Measurements from ENCODE around the gene SPSB4. TPM values are rescaled to one million over a fixed set of nuclear protein-coding genes. Genes with fewer than 3 reads are reported as not detected.

The SPSB4 gene
- total and polyA plus RNA-seq, 2 donors (not counting 1 experiment from before 2014, with no cell fraction given) = not detected

DNA sequence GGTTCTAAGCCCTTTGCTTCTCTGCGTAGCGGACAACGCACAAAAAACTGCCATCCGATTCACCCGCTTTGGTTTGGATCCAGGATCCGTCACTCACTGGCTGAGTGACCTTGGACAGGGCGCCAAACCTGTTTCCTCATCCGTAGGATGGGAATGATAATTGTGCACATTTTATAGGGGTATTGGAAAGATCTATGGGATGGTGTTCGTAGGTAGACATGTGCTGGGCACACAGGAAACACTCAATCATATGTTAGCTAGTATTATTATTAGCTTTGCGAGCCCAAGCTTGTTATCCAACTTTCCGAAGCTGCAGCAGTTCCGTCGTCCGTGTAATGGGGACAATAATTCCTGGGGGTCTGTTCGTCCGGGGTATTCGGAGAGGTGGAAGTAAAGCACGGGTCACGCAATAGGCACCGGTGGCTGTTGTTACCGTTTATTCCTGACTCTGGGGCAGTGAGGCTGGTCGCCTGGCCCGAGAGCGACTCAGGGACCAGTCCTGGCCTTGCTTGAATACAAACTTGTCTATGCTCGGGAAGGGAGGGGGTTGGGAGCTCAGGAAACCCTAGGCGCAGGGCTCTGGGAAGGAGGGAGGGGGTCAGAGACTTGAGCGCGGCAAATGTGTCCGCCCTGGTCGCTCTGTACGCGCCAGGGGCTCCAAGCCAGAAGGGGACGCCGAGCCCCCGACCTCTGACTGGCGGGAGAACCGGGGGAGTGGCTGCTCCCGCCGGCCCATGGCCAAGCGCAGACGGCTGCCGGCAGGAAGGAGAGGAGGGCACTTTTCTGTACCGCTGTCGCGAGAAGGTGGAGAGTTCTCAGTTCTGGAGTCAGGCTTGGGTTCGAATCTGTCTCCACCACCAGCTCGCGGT, 1.3 kb downstream of the SPSB4 start:
- no peak for DNase-seq
- ATAC-seq (ENCODE audit: low read depth) = no peak
- Histone ChIP-seq H3K27me3 (replicated peaks in 1 of 4; ENCODE audit: control extremely low read depth in 1 of 4, control insufficient read depth in 3 of 4, insufficient read depth in 4 of 4, low read length in 3 of 4) (peaks cover 0 to 44% (median 17%) of the 10 kb centered on the region in 4 experiments), H3K27ac (ENCODE audit: low read length in 2 of 2) (no peak overlapping the region), H3K4me3 (ENCODE audit: control extremely low read depth in 1 of 5, extremely low read depth in 1 of 5, insufficient read depth in 1 of 5, low read depth in 2 of 5, low read length in 4 of 5) (no peak overlapping the region), H3K4me1 (ENCODE audit: control insufficient read depth in 2 of 2, insufficient read depth in 2 of 2, low read length in 2 of 2) (peaks cover 5 to 9% of the 10 kb centered on the region in 2 donors), H3K4me2 (replicated peaks; ENCODE audit: low read depth, low read length, poor library complexity, severe bottlenecking) (no peak overlapping the region), H3K79me2 (ENCODE audit: control insufficient read depth, insufficient read depth, low read length) (no peaks in the 10 kb centered on the region), H2AFZ (ENCODE audit: insufficient read depth, low read depth, low read length, poor library complexity, severe bottlenecking) (no peak overlapping the region), H3K9me3 (ENCODE audit: control extremely low read depth in 1 of 3, control insufficient read depth in 2 of 3, insufficient read depth in 1 of 3, low read length in 2 of 3) (peaks cover 0 to 2% (median 0%) of the 10 kb centered on the region in 3 donors), H4K20me1 (ENCODE audit: control insufficient read depth, insufficient read depth, low read length, poor library complexity, severe bottlenecking) (no peaks in the 10 kb centered on the region), H3K36me3 (replicated peaks in 1 of 2; ENCODE audit: control extremely low read depth in 1 of 2, control insufficient read depth in 1 of 2, extremely low read depth in 1 of 2, insufficient read depth in 2 of 2, low read length in 1 of 2) (no peaks in the 10 kb centered on the region), H3K9ac (ENCODE audit: low read length) (no peak overlapping the region)
- peak overlapping the region; percentile 50 for H3K4me3 Mint-ChIP-seq
- peaks cover 9% of the 10 kb centered on the region for H3K4me1 Mint-ChIP-seq
- ChIA-PET POLR2A (no interaction called here), CTCF (no interaction called here)
- intact Hi-C loops (cut with micrococcal nuclease) = no loop called here
- peaks cover 70% of the 10 kb centered on the region for H3K27me3 Mint-ChIP-seq
- no peak overlapping the region for H3K27ac Mint-ChIP-seq
- WGBS (ENCODE audit: insufficient coverage) = 6% methylated on average over 41 of the region's 48 CpGs
- TF ChIP-seq, protein P1, sequence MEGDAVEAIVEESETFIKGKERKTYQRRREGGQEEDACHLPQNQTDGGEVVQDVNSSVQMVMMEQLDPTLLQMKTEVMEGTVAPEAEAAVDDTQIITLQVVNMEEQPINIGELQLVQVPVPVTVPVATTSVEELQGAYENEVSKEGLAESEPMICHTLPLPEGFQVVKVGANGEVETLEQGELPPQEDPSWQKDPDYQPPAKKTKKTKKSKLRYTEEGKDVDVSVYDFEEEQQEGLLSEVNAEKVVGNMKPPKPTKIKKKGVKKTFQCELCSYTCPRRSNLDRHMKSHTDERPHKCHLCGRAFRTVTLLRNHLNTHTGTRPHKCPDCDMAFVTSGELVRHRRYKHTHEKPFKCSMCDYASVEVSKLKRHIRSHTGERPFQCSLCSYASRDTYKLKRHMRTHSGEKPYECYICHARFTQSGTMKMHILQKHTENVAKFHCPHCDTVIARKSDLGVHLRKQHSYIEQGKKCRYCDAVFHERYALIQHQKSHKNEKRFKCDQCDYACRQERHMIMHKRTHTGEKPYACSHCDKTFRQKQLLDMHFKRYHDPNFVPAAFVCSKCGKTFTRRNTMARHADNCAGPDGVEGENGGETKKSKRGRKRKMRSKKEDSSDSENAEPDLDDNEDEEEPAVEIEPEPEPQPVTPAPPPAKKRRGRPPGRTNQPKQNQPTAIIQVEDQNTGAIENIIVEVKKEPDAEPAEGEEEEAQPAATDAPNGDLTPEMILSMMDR (IDR thresholded peaks at IDR 0.05) = no peak
- TF ChIP-seq EZH2 (IDR thresholded peaks at IDR 0.05; ENCODE audit: borderline replicate concordance, insufficient read depth, low read depth, low read length, poor library complexity, severe bottlenecking) = no peak
- H3K9me3 Mint-ChIP-seq (ENCODE audit: insufficient read depth) = no peaks in the 10 kb centered on the region

GRCh38 chr3:141055136-141055535, 4.0 kb downstream of the SPSB4 start:
- H3K4me2 ChIP-seq (replicated peaks; ENCODE audit: low read depth, low read length, poor library complexity, severe bottlenecking) = no peak overlapping the region
- no peaks in the 10 kb centered on the region for H3K79me2 ChIP-seq (ENCODE audit: control insufficient read depth, insufficient read depth, low read length)
- H3K9me3 Mint-ChIP-seq (ENCODE audit: insufficient read depth) = no peaks in the 10 kb centered on the region
- CTCF ChIA-PET = no interaction called here
- DNase-seq (no peak), ATAC-seq (ENCODE audit: low read depth) (no peak)
- peaks cover 9% of the 10 kb centered on the region for H3K4me1 Mint-ChIP-seq
- H3K9me3 ChIP-seq (ENCODE audit: control extremely low read depth in 1 of 3, control insufficient read depth in 2 of 3, insufficient read depth in 1 of 3, low read length in 2 of 3) = peaks cover 0 to 10% (median 0%) of the 10 kb centered on the region in 3 donors
- H3K4me3 ChIP-seq (ENCODE audit: control extremely low read depth in 1 of 5, extremely low read depth in 1 of 5, insufficient read depth in 1 of 5, low read depth in 2 of 5, low read length in 4 of 5) = no peak overlapping the region
- H3K9ac ChIP-seq (ENCODE audit: low read length) = no peak overlapping the region
- no peaks in the 10 kb centered on the region for H4K20me1 ChIP-seq (ENCODE audit: control insufficient read depth, insufficient read depth, low read length, poor library complexity, severe bottlenecking)
- H3K27ac Mint-ChIP-seq = no peak overlapping the region
- no peak overlapping the region for H2AFZ ChIP-seq (ENCODE audit: insufficient read depth, low read depth, low read length, poor library complexity, severe bottlenecking)
- peaks cover 0 to 28% (median 11%) of the 10 kb centered on the region in 4 experiments for H3K27me3 ChIP-seq (replicated peaks in 1 of 4; ENCODE audit: control extremely low read depth in 1 of 4, control insufficient read depth in 3 of 4, insufficient read depth in 4 of 4, low read length in 3 of 4)
- WGBS (ENCODE audit: insufficient coverage) = 85% methylated on average over 5 of the region's 5 CpGs
- peaks cover 5 to 9% of the 10 kb centered on the region in 2 donors for H3K4me1 ChIP-seq (ENCODE audit: control insufficient read depth in 2 of 2, insufficient read depth in 2 of 2, low read length in 2 of 2)
- no peak overlapping the region for H3K27ac ChIP-seq (ENCODE audit: low read length in 2 of 2)
- no peak for TF ChIP-seq EZH2 (IDR thresholded peaks at IDR 0.05; ENCODE audit: borderline replicate concordance, insufficient read depth, low read depth, low read length, poor library complexity, severe bottlenecking)
- TF ChIP-seq, protein P1 (IDR thresholded peaks at IDR 0.05) = no peak
- POLR2A ChIA-PET = no interaction called here
- no peak overlapping the region for H3K4me3 Mint-ChIP-seq
- H3K27me3 Mint-ChIP-seq = peaks cover 47% of the 10 kb centered on the region
- intact Hi-C loops (cut with micrococcal nuclease) = no loop called here
- no peaks in the 10 kb centered on the region for H3K36me3 ChIP-seq (replicated peaks in 1 of 2; ENCODE audit: control extremely low read depth in 1 of 2, control insufficient read depth in 1 of 2, extremely low read depth in 1 of 2, insufficient read depth in 2 of 2, low read length in 1 of 2)
